GM19455 (cell line): Measurements from ENCODE around the gene TMEM51.

Experiments used
- ATAC-seq: cut with Tn5 transposase; IDR thresholded peaks from one replicate; pipeline ENCODE4 v1.9.1; 2021; ENCODE audit not compliant: unreplicated experiment

TMEM51 gene

DNA sequence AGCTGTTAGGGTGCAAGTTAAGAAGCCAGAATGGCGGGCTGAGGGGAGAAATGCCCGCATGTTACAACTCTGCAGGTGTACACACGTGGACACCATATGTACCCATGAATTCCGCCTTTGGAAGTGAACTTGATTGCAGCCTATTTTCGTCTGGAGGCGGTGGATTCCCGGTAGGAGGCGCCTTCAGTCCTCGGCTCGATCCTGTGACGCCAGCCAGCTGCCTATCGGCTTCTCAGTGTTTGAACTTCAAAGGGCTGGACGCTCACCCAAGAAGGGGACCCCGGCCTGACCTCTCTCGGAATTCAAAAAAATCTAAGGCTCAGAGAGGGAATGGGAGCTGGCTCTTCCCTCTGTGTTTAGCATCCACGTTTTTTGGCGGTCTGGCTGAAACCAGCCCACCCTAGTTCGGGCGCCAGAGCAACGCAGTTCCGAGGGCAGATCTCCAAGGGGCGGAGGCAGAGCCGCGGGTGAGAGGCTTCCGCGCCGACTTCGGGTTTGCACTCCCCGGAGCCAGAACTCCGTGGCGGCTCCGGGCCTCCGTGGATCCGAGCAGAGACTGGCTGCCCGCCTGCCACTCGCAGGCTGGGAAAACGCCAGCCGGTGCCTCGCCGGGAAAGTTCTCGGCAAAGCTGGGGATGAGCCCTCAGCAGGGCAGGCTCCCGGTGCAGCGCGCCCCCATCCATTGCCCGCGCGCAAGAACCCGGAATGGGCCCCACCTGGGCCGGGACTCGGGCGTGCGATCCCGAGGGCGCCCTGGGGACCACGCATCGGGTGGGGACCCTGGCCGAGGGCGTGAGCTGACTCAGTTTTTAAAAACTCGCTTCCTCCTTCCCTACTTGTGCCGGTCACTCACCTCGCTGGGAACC, 996 bp upstream of the TMEM51 start:
- ATAC-seq, result no peak

DNA sequence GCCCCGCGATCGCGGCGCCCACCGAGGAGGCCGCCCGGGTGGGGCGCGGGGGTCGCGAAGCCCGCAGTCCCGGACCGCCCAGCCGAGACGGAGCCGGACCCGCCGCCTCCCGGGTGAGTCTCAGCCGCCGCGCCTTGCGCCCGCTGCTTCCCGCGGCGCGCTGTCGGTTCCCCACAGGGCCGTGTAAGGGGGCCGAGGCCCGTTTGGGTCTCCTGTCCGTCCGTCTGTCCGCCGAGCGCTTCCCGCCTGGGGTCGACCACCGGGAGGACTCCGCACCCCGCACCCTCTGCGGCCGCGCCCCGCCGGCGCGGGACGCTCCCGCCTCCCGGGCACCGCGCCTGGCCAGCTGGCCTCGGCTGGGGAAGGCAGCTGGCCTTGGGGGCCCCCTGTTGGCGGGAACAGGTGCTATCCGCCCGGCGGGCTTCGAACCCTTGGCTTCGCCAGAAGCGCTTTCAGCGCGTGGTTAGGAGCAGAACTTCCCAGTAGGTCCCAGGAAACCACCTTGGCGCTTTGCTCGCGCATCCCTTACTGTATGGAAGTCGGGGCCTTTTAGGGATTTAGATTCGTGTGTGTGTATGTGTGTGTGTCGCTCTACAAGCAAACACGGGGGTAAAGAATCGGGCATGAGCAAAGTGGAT, 414 bp downstream of the TMEM51 start:
- no peak for ATAC-seq

DNA sequence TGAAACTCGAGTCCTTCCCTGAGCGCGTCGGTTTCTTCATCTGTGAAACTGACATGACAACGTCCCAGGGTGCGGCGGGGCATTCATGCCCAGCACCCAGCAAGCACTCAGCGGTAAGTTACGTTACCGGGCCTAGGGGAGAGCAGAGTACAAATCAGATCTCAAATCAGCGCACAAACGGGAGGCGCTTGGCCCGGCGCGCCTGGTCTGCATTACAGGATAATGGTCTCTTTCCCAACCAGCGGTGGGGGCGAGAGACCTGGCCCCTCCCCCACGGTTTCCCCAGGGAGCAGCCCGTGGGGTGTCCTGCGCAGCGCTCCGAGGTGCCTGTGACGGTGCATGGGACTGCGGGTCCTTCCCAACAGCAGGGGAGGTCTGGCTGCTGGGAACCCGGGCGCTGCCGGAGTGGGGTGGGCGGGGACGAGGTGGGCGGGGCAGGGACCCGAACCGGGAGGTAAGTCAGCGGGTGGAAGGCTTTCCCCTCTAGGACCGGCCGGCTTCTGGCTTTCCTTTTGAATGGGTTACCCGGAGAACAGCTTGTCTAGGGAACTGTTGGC, 1.0 kb downstream of the TMEM51 start:
- ATAC-seq, result no peak

DNA sequence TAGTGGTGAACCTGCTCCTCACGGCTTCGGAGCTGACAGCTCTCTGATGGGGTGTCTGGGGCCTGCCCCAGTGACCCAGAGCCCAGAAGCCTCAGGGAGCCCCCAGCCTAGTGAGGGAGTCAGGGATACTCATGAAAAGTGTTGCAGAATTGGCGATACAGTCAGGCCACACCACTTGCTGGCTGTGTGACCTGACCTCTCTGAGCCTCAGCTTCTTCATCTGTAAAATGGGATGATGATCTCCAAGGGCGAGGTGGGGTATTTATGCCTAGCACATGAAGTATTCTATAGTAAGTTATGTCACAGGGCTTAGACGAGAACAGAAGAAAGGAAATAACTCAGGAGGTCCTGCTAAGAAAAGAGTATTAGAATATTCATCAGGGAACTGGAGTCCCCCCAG, 1.6 kb downstream of the TMEM51 start:
- no peak for ATAC-seq

DNA sequence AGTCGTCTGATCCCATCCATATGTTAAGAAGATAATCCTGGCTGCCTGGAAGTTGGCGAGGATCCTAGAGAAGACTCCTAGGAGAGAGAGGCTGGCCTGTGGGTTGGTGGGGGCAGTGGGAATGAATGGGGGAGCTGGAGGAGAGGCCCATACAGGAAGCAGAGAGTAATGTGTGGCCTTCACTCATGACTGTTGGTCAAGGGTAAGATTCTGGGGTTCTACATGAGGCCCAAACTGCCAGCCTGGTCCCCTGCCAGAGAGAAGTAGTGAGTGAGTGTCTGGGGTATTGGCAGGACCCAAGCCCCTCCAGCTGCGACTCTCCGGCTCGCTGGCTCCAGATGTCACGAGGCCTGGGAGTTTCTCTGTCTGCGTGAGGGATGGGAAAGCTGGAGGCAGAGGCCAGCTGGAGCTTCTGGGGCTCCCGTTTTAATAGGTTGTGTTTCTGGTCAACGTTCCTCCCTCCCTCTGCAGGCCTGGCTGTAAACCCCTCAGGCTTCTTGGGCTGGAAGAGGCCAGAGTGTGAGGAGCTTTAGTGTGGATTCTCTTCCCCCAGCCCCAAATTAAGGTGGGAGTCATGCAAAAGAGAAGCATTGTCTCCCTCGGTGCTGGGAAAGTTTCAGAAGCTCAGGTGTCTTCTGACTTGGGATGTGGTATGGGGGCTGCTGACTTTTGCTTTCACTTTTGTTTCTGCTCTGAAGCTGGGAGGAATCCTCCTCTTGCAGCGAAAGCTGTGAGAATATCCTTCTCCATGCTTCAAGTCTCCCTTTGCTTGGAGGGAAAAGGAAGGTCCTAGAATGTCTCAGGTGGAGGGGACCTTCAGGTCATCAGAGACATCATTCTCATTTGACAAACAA, 2.6 kb downstream of the TMEM51 start:
- no peak for ATAC-seq

DNA sequence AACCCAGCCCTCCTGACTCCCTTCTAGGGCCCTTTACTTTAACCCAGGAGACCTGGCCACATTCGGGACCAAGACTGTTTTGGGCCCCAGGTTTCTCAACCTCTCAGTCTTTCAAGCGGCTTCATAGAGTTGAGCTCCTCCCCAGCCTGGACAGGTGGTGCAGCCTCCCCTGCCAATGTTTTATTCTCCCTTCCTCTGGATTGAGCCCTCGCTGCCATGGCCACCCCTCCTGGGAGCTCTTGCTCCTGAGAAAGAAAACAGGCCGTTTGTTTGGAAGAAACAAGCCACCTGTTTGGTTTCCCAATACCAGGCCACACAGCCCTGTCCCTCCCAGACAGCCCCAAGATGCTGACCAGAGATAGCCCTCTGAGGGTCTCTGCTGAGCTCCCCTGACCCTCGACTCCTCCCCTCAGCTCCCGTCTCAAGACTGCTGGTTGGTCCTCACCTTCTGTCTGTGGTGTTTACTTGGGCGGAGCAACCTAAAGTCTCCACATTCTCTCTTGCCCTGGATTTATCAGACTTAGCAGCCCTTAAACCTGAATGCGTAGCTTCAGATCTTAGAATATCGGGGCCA, 3.3 kb downstream of the TMEM51 start:
- ATAC-seq, result no peak

DNA sequence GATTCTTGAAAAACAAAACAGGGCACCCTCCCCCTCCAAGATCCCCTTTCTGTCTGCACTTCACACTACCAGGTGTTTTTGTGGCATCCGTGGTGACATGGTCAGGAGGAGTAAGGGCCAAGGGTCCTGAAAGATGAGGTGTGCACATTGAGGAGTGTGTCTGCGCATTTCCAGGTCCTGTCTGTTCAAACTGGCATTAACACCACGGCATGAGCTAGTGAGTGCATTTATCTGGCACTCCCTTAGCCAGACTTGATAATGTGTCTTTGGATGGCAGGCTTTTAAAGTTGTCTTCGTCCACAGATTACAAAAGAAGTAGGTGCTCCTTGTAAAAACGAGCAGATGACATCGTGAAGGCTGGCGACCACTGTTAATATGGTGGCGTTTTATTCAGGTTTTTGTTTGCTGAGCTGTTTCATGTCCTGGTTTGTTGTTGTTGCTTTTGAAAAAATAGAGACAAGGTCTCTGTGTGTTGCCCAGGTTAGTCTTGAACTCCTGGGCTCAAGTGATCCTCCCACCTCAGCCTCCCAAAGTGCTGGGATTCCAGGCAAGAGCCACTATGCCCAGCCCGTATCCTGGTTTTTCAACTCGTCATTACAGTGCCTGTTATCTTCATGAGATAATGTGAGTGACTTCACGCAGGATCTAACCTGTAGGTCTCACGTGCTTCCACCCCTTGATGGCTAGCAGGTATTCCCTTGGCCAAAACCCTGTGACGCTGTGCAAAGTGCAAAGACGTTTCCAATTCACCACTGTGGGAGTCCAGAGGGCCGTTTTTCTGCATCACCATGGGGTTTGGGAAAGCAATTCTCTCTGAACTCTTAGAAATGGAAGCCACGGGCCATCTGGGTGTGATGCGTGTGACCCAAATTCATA, 4.2 kb downstream of the TMEM51 start:
- ATAC-seq, result no peak

DNA sequence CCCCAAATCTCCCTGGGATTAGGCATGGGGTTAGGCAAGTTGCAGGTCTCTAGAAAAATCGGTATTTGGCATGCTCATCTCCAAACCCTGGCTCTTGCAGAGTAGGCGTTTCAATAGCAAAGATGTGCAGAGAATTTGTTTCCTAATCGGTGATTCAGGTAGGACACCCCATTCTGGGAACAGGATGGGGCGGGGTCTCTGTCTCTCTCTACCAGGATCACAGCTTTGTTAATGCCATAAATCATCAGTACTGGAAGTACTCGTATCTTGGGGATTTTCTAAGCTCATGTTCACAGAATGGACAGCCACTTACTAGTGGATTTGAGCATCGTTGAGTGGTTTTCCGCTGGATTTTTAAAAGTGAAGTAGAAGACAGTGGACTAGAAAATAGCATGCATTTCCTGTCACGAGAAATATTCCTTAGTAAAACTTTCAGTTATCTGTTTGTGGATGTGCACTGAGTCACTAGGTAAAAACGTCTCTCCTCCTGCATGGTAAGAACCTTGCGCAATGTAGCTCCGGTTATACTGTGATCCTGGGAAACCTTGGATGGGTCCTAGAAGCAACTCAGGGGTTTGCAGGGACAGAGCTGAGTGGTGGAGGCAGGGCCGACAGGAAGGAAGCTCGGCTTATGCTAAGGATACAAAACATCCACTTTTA, 5.1 kb downstream of the TMEM51 start:
- ATAC-seq, result no peak

DNA sequence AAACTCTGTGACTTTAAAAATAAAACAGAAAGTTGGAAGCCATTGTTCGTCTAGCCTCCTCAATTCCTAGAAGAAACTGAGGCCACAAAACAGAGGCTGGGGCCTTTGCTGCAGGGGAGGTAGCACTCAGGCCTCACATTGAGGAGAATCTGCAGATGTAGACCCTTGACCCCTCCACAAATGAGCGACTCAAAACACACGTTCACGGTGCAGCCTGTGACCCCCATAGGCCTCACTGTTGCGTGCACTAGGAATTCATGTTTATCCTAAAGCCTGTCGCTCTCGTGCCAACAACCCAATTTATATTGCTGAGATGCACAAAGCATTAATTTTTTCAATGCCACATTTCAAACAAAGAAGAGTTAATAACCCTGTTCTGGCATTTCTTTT, 5.6 kb downstream of the TMEM51 start:
- ATAC-seq, result no peak

DNA sequence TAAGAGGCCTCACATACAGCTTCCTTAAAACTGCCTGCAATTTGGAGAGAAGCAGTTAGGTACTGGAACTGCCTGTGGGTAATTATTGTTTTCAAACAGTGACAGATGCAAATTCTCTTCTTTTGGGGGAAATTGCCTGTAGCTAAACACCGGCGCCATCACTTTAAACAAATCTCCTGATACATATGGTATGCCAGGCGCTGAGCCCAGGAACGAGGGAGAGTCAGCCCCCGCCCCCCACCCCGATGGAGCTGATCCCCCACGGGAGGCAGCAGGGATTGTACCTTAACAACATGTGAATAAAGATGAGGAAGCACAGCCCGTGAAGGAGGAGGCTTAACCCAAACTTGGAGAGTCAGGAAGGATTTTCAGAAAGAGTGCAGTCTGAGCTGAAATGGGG, 7.1 kb downstream of the TMEM51 start:
- no peak for ATAC-seq

DNA sequence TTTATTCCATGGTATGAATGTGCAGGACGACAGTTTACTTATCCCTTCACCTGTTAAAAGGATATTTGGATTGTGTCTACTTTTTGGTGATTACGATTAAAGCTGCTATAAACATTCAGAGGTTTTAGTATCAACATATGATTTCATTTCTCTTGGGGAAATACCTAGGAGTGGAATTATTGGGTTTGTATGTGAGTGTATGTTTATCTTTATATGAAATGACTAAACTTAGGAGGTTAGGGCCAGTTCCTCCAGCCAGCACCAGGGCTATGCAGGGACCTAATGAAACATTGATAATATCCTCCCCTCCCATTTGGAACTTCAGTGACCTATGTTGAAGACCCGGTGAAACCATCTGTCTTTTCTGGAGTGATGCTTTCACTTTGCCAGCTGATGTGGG, 13.8 kb downstream of the TMEM51 start:
- ATAC-seq, result no peak

DNA sequence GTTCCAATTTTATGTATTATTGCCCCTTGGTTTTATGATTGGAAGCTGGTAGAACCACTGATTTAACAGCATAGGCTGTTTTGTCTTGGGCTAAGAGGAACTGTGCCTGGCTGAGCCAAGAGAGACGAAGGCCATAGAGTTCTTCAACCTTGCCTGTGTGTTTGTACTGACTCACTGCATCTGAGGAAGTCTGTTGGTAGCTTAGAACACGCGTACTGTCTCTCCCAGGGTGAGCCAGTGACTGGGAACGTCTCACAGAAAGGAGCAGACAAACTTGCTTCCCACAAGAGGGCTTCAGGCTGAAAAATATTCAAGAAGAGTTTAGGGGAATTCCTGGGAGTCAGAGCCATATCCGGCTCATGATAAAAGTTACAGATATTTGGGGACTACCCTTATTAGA, 14.9 kb downstream of the TMEM51 start:
- ATAC-seq, result no peak

DNA sequence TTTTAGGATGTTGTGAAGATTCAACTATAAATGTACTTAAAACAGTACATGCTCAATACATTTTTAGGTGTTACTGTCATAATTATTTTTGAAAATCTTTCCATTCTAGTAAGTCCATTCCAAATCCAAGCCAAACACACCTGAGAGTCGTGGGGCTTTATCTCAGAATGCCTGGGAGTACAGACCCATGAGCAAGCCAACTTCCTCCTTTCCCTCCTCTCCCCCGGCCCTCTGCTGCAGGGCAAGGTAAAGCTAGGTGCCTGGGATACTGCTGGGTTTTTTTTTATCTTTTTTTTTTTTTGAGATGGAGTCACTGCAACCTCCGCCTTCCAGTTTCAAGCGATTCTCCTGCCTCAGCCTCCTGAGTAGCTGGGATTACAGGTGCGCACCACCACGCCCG, 16.5 kb downstream of the TMEM51 start:
- ATAC-seq, result no peak

DNA sequence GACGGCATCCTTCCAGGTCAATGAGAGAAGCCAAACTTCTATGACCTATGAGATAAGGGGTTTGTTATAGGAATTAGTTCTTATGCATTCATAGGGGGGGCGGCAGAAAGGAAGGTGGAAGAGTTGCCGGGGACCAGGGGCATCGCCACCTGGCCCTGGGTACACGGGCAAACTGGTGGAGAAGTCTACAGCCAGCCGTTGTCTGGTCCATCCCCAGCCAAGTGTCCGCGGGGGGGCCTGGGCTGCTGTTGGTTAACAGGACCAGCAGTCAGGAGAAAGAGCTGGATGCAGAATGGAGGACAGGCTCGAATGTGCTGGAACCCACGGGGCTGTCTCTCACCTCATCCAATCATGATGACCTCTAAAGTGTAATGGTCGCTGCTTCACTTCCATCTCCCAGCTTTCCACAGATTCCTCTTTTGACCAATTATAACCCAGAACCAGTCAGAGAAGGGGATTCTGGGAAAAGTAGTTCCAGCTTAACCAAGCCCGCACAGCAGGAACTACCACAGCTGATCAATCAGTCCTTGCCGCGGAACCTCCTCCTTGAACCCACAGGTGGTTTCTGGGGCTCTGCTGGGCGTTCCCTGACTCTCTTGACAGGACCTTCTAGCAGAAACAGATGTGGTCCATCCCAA, 17.8 kb downstream of the TMEM51 start:
- no peak for ATAC-seq

DNA sequence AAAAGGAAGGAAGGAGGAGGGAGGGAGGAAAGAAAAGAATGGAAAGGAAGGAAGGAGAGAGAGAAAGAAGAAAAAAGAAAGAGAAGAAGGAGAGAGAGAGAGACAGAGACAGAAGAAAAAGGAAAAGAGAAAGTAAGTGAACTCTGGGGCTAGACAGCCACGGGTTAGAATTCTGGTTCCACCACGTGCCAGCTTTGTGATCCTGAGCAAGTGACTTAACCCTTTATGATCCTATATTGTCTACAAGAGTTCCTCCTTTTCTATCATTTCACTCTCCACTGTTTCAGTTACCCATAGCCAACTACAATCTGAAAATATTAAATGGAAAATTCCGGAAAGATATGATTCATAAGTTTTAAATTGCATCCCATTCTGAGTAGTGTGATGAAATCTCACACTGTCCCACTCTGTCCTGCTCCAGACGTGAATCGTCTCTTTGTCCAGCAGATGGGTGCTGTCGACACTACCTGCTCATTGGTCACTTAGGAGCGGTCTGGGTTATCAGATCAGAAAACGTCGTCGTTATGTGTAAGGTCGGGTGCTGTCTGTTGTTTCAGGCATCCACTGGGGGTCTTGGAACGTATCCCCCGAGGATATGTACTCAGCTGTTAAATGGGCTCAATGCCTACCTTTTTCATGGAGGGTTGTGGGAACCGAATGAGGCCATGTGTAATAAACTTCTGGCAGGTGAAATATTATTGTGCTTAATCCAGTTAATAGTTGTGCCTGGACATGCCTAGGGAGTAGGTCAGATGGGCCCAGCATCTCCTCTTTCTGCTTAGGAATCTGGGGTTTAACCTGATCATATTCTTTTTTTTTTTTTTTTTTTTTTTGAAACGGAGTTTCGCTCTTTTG, 19.1 kb downstream of the TMEM51 start:
- no peak for ATAC-seq

DNA sequence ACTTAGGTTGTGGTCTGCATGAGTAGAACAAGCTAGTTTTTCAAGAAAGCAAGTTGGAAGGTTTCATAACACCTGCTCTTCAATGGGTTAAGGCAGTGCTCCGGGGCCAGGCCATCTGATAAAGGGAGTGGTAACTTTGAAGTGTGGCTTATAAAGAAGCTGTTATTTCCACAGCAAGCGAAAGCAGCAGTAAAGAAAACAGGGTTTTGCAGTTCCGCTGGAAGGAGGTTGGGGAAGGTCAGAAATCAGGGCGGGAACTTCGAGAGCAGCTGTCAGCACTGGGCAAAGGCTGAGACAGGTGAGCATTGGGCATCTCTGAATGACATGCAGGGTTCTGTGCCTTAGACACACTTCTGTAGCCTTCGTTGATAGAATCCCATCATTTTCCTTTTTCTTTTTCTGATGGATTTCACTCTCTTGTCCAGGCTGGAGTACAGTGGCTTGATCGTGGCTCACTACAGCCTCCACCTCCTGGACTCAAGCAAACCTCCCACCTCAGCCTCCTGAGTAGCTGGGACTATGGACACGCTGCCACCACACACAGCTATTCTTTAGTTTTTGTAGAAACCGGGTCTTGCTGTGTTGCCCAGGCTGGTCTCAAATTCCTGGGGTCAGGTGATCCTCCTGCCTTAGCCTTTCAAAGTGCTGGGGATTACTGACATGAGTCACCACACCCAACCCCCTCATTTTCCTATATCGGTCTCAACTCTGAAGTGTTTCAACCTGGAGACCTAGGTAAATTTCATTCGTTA, 20.5 kb downstream of the TMEM51 start:
- ATAC-seq, result no peak

DNA sequence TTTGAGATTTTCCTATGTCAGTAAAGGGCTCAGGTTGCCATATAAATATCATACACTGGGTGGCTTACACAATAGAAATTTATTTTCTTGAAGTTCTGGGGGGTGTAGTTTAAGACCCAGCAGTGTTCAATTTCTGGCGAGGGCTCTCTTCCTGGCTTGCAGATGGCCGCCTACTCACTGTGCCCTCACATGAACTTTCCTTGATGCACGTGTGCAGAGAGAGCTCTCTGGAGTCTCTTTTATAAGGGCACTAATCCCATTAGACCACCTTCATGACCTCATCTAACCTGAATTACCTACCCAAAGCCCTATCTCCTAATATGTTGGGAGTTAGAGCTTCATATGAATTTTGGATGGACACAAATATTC, 21.1 kb downstream of the TMEM51 start:
- no peak for ATAC-seq
